HL-60 (cell line): ENCODE data around the gene DESI1.

ENCODE experiments used
- CTCF ChIP-seq: IDR thresholded peaks from one replicate; pipeline ENCODE4 v1.5.1; 2011; ENCODE audit warnings: low read length, control low read depth, inconsistent platforms; ENCODE audit not compliant: insufficient read depth
- POLR2AphosphoS5 ChIP-seq: IDR thresholded peaks from 2 replicates; pipeline ENCODE4 v1.6.1; 2012; ENCODE audit warnings: low read depth

GRCh38 chr22:41550952-41551491 lies 69.8 kb downstream of the DESI1 start:
- TF ChIP-seq CTCF (no peak), POLR2AphosphoS5 (no peak)
